SK-N-SH (cell line): Measurements from ENCODE around the gene APOL4. TPM values are rescaled to one million over a fixed set of nuclear protein-coding genes. Genes with fewer than 3 reads are reported as not detected.
"Not testable (repeated sequence)": the region's sequence is repeated elsewhere in the genome, so short reads cannot be mapped to it uniquely, and the experiment has no call there.

ENCODE experiments used
- CTCF ChIA-PET: fragments of 300-600, 350-600 bp; formaldehyde crosslinking; extraction: SDS; loops from one replicate; lab custom pipeline; 2021; lab: Yijun Ruan, JAX
- POLR2A ChIA-PET: fragments of 350-600 bp; sonication (Branson Sonifier 250); formaldehyde crosslinking; extraction: SDS; loops from one replicate; lab custom pipeline; 2020; ENCODE audit warnings: antibody characterized with exemption, inconsistent platforms; lab: Yijun Ruan, JAX
- DNase-seq: peaks from one replicate; pipeline ENCODE4 v3.0.0; 2012
- H2AFZ ChIP-seq: fragments of 200-600 bp; sonication (generic); 2 replicates; pipeline ENCODE4 v1.8.1; 2016; ENCODE audit warnings: antibody characterized with exemption, mild to moderate bottlenecking, low read depth
- H3F3A ChIP-seq: fragments of 200-600 bp; sonication (generic); replicated peaks from 2 replicates; pipeline ENCODE3; 2016; ENCODE audit warnings: antibody characterized with exemption, mild to moderate bottlenecking; ENCODE audit not compliant: insufficient read depth
- H3K27ac ChIP-seq, 2 experiments: fragments of 200-500 bp in 1 of 2; fragments of 200-600 bp in 1 of 2; sonication (Bioruptor generic) in 1 of 2; sonication (generic), shearing (Covaris generic) in 1 of 2; 2 replicates each; pipeline versions ENCODE4 v1.5.1 to v1.6.1; 2014 to 2016; ENCODE audit warnings: low read depth in 2 of 2, inconsistent platforms in 1 of 2, low read length in 1 of 2, mild to moderate bottlenecking in 1 of 2, mixed read lengths in 1 of 2
- H3K27me3 ChIP-seq: fragments of 200-600 bp; sonication (generic), shearing (Covaris generic); 2 replicates; pipeline ENCODE4 v1.6.1; 2016; ENCODE audit warnings: mixed run types; ENCODE audit not compliant: insufficient read depth
- H3K36me3 ChIP-seq, 2 experiments: fragments of 200-500 bp in 1 of 2; fragments of 200-600 bp in 1 of 2; sonication (Bioruptor generic) in 1 of 2; sonication (generic) in 1 of 2; replicated peaks in 1 of 2; 2 replicates each; pipeline versions ENCODE3 to v1.5.1; 2014 to 2016; ENCODE audit warnings: low read length in 1 of 2, mild to moderate bottlenecking in 1 of 2; ENCODE audit not compliant: insufficient read depth in 2 of 2, control insufficient read depth in 1 of 2
- H3K4me1 ChIP-seq, 2 experiments: fragments of 200-500 bp in 1 of 2; fragments of 200-600 bp in 1 of 2; sonication (Bioruptor generic) in 1 of 2; sonication (generic), shearing (Covaris generic) in 1 of 2; 2 replicates each; pipeline versions ENCODE4 v1.5.1 to v1.6.1; 2014 to 2016; ENCODE audit warnings: low read depth in 1 of 2, low read length in 1 of 2, mixed run types in 1 of 2; ENCODE audit not compliant: insufficient read depth in 2 of 2, control insufficient read depth in 1 of 2
- H3K4me2 ChIP-seq: fragments of 200-600 bp; sonication (generic), shearing (Covaris generic); 2 replicates; pipeline ENCODE4 v1.6.1; 2017; ENCODE audit warnings: mixed run types
- H3K4me3 ChIP-seq, 2 experiments: fragments of 200-500 bp in 1 of 2; fragments of 200-600 bp in 1 of 2; sonication (Bioruptor generic) in 1 of 2; sonication (generic), shearing (Covaris generic) in 1 of 2; 2 replicates each; pipeline versions ENCODE4 v1.5.1 to v1.8.1; 2014 to 2016; ENCODE audit warnings: low read depth in 2 of 2, inconsistent platforms in 1 of 2, low read length in 1 of 2, mild to moderate bottlenecking in 1 of 2, mixed read lengths in 1 of 2, moderate library complexity in 1 of 2
- H3K79me2 ChIP-seq: fragments of 200-600 bp; sonication (generic); 2 replicates; pipeline ENCODE4 v1.8.1; 2017; ENCODE audit warnings: mild to moderate bottlenecking; ENCODE audit not compliant: insufficient read depth
- H3K9ac ChIP-seq: fragments of 200-600 bp; sonication (generic); 2 replicates; pipeline ENCODE4 v1.6.1; 2017; ENCODE audit warnings: mixed run types
- H3K9me2 ChIP-seq: fragments of 200-600 bp; sonication (generic); 2 replicates; pipeline ENCODE4 v1.6.1; 2017; ENCODE audit warnings: mixed run types
- H3K9me3 ChIP-seq: fragments of 200-600 bp; sonication (generic); 2 replicates; pipeline ENCODE4 v1.6.1; 2017; ENCODE audit warnings: mixed run types, mild to moderate bottlenecking, moderate library complexity
- H4K20me1 ChIP-seq: fragments of 200-600 bp; sonication (generic); 2 replicates; pipeline ENCODE4 v1.6.1; 2017; ENCODE audit warnings: mild to moderate bottlenecking, mixed run types; ENCODE audit not compliant: insufficient read depth
- CHD2 ChIP-seq: fragments of 150-350 bp; IDR thresholded peaks from 2 replicates; pipeline ENCODE4 v1.6.1; 2018; ENCODE audit warnings: low read length; ENCODE audit not compliant: partially characterized antibody
- EP300 ChIP-seq, 2 experiments: IDR thresholded peaks; 2 replicates each; pipeline versions ENCODE4 v1.4.0 to v1.6.1; 2012; ENCODE audit warnings: borderline replicate concordance in 1 of 2, low read depth in 1 of 2, low read length in 1 of 2
- EZH2phosphoT487 ChIP-seq: fragments of 200-600 bp; sonication (generic); IDR thresholded peaks from 2 replicates; pipeline ENCODE4 v1.6.1; 2017; ENCODE audit warnings: low read depth, mixed run types, mild to moderate bottlenecking, antibody characterized with exemption, moderate library complexity, borderline replicate concordance
- GABPA ChIP-seq: IDR thresholded peaks from 2 replicates; pipeline ENCODE4 v1.4.0; 2012; ENCODE audit warnings: low read depth, mild to moderate bottlenecking
- GATA2 ChIP-seq: sonication (generic); formaldehyde crosslinking; IDR thresholded peaks from 2 replicates; pipeline ENCODE4 v1.5.0; 2020; ENCODE audit warnings: mild to moderate bottlenecking, missing genetic modification reagents
- JUND ChIP-seq: IDR thresholded peaks from 2 replicates; pipeline ENCODE4 v1.4.0; 2012
- MEF2A ChIP-seq: IDR thresholded peaks from 2 replicates; pipeline ENCODE4 v1.4.0; 2012; ENCODE audit warnings: low read depth, borderline replicate concordance
- NFIC ChIP-seq: IDR thresholded peaks from 2 replicates; pipeline ENCODE4 v1.4.0; 2012; ENCODE audit warnings: borderline replicate concordance
- RAD21 ChIP-seq: IDR thresholded peaks from 2 replicates; pipeline ENCODE4 v1.6.1; 2012; ENCODE audit warnings: mild to moderate bottlenecking, low read length
- RFX5 ChIP-seq: IDR thresholded peaks from 2 replicates; pipeline ENCODE4 v1.6.1; 2012; ENCODE audit warnings: mild to moderate bottlenecking, improper control_type of control experiment, low read length
- RXRA ChIP-seq: IDR thresholded peaks from 2 replicates; pipeline ENCODE4 v1.4.0; 2012; ENCODE audit warnings: low read depth, mild to moderate bottlenecking, borderline replicate concordance
- SIN3A ChIP-seq: IDR thresholded peaks from 2 replicates; pipeline ENCODE4 v1.6.1; 2012; ENCODE audit warnings: low read depth, mild to moderate bottlenecking, low read length, moderate library complexity, borderline replicate concordance
- SMC3 ChIP-seq: IDR thresholded peaks from 2 replicates; pipeline ENCODE4 v1.6.1; 2012; ENCODE audit warnings: low read depth, low read length, improper control_type of control experiment
- TAF1 ChIP-seq: IDR thresholded peaks from 2 replicates; pipeline ENCODE4 v1.6.1; 2012; ENCODE audit warnings: low read depth, mild to moderate bottlenecking, low read length, moderate library complexity, borderline replicate concordance
- WGBS: methylation state at CpG from one replicate; pipeline ENCODE4 v1.1.6; 2017; ENCODE audit warnings: low lambda C conversion rate; 5-methylcytosine and 5-hydroxymethylcytosine counted together
- polyA plus RNA-seq, 3 experiments: library from polyadenylated mRNA; depleted of rRNA; stranded (reverse); fragments of >200 nt; gene quantifications; 2 replicates each; pipeline ENCODE4 v1.2.3, GENCODE V29; 2012
- TF ChIP-seq, protein P1 (sequence below): IDR thresholded peaks from 2 replicates; pipeline ENCODE4 v1.4.0; 2012; ENCODE audit warnings: low read depth, borderline replicate concordance
- TF ChIP-seq, protein P2 (sequence below): fragments of 200-600 bp; sonication (generic); IDR thresholded peaks from 2 replicates; pipeline ENCODE4 v1.6.1; 2017; ENCODE audit warnings: antibody characterized with exemption, mild to moderate bottlenecking, moderate library complexity
- TF ChIP-seq, protein P3 (sequence below): IDR thresholded peaks from 2 replicates; pipeline ENCODE4; 2012
- TF ChIP-seq, protein P4 (sequence below): IDR thresholded peaks from 2 replicates; pipeline ENCODE4 v1.4.0; 2012; ENCODE audit warnings: low read depth, borderline replicate concordance

Gene APOL4
- polyA plus RNA-seq, 1 of the 3 experiments (the other 2 are of a cell fraction): 0.08 TPM

DNA sequence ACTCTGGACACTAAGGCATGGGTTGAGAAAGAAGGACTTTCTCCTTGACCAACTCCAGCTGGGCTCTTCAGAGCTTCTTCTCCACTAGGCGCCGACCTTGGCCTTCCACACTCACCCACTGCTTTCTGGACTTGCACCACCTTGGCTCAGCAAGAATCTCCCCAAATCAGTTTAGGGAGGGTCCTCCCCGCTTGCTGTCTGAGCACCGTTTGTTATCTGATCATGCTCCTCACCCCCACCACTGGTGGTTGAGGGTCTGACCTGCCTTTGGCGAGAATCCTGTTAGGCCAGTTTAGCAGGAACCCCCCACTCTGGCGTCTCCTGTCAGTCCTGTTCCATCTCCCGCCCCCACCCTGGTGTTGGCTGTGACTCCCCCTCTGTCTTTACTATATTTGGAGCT, 27.3 kb upstream of the APOL4 start:
- ChIA-PET CTCF (interaction anchor here (1.3 kb wide), 1 partner anchor 15 kb away, joined by 3 read pairs; no protein-coding TSS in a partner anchor), POLR2A (no interaction called here)
- Histone ChIP-seq H2AFZ (no peak overlapping the region), H3K4me2 (no peak overlapping the region), H3K9me3 (no peaks in the 10 kb centered on the region), H3K9ac (no peak overlapping the region), H3K27ac (no peak overlapping the region), H3K36me3 (peaks cover 0 to 23% of the 10 kb centered on the region in 2 experiments), H3K79me2 (no peaks in the 10 kb centered on the region), H3K27me3 (no peaks in the 10 kb centered on the region)
- DNase-seq: no peak
- 94% methylated on average over 7 of the region's 7 CpGs for WGBS
- TF ChIP-seq, protein P1, sequence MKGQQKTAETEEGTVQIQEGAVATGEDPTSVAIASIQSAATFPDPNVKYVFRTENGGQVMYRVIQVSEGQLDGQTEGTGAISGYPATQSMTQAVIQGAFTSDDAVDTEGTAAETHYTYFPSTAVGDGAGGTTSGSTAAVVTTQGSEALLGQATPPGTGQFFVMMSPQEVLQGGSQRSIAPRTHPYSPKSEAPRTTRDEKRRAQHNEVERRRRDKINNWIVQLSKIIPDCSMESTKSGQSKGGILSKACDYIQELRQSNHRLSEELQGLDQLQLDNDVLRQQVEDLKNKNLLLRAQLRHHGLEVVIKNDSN: no peak
- TF ChIP-seq CHD2: no peak
- TF ChIP-seq, protein P2, sequence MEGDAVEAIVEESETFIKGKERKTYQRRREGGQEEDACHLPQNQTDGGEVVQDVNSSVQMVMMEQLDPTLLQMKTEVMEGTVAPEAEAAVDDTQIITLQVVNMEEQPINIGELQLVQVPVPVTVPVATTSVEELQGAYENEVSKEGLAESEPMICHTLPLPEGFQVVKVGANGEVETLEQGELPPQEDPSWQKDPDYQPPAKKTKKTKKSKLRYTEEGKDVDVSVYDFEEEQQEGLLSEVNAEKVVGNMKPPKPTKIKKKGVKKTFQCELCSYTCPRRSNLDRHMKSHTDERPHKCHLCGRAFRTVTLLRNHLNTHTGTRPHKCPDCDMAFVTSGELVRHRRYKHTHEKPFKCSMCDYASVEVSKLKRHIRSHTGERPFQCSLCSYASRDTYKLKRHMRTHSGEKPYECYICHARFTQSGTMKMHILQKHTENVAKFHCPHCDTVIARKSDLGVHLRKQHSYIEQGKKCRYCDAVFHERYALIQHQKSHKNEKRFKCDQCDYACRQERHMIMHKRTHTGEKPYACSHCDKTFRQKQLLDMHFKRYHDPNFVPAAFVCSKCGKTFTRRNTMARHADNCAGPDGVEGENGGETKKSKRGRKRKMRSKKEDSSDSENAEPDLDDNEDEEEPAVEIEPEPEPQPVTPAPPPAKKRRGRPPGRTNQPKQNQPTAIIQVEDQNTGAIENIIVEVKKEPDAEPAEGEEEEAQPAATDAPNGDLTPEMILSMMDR: no peak
- no peak for TF ChIP-seq SMC3
- no peak for TF ChIP-seq GABPA
- TF ChIP-seq, protein P3, sequence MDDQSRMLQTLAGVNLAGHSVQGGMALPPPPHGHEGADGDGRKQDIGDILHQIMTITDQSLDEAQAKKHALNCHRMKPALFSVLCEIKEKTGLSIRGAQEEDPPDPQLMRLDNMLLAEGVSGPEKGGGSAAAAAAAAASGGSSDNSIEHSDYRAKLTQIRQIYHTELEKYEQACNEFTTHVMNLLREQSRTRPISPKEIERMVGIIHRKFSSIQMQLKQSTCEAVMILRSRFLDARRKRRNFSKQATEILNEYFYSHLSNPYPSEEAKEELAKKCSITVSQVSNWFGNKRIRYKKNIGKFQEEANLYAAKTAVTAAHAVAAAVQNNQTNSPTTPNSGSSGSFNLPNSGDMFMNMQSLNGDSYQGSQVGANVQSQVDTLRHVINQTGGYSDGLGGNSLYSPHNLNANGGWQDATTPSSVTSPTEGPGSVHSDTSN: no peak
- TF ChIP-seq, all 33 proteins: peak for 0
- Histone ChIP-seq H3F3A (no peaks in the 10 kb centered on the region), H3K9me2 (no peaks in the 10 kb centered on the region), H3K4me1 (no peaks in the 10 kb centered on the region), H3K4me3 (no peak overlapping the region), H4K20me1 (no peaks in the 10 kb centered on the region)

DNA sequence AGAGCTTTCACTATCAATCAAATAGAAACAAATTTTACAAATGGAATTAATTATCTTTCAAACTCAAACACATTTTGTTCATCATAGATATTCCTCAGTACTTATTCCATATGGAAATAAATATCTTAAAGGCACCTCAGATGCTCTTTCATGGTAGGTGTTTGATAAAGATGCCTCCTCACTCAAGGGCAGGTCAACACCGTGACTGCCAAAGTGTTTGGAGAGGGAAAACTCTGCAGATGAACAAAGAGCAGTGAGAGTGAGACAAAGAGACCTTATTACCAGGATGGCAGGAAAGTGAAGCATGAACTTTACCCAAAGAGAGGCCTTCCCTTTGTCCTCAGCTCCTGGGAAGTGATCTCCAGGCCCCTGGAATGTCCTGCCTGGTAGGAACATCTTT, 26.8 kb upstream of the APOL4 start:
- H2AFZ ChIP-seq, H3K79me2 ChIP-seq, H4K20me1 ChIP-seq, H3K4me3 ChIP-seq, DNase-seq, H3K9me2 ChIP-seq, H3K27ac ChIP-seq, H3K4me1 ChIP-seq, H3F3A ChIP-seq, H3K9ac ChIP-seq, POLR2A ChIA-PET, H3K9me3 ChIP-seq, H3K27me3 ChIP-seq, H3K4me2 ChIP-seq: not testable (repeated sequence)
- CTCF ChIA-PET: interaction anchor here (0.9 to 1.3 kb wide), 3 partner anchors 13 to 16 kb away, joined by 3 read pairs; no protein-coding TSS in a partner anchor
- WGBS: 92% methylated on average over 1 of the region's 1 CpG
- peaks cover 0 to 23% of the 10 kb centered on the region in 2 experiments for H3K36me3 ChIP-seq

DNA sequence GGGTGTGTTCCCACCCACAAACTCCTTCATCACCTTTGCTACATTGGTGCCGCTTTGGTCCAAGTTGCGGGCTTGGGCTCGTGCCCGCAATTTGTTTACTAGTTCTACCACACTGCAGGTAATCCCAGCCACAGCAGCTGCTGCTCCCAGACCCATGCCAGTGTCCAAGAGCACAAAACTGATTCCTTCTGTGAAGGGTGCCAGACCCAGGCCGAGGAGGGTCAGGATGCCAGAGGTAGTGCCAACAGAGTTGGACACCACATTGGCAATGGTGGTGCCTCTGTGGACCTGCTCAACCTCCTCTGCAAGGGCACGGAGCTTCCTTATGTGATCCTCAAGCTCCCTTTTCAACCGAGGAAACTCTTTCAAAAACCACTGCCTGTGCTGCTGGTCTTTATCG, 26.2 kb upstream of the APOL4 start:
- Histone ChIP-seq H4K20me1 (no peaks in the 10 kb centered on the region), H3K9me2 (no peaks in the 10 kb centered on the region)
- CTCF ChIA-PET: interaction anchor here (0.9 to 2.2 kb wide), 6 partner anchors 13 to 73 kb away, joined by 3 to 10 read pairs (median 3); no protein-coding TSS in a partner anchor
- TF ChIP-seq TAF1 (no peak), EP300 (IDR thresholded peaks at IDR 0.05; ENCODE audit: borderline replicate concordance in 1 of 2, low read depth in 1 of 2, low read length in 1 of 2) (no peak), NFIC (no peak), RFX5 (no peak), SIN3A (no peak), RXRA (no peak), GATA2 (no peak), EZH2phosphoT487 (no peak), MEF2A (no peak), JUND (no peak), RAD21 (no peak)
- TF ChIP-seq, protein P4, sequence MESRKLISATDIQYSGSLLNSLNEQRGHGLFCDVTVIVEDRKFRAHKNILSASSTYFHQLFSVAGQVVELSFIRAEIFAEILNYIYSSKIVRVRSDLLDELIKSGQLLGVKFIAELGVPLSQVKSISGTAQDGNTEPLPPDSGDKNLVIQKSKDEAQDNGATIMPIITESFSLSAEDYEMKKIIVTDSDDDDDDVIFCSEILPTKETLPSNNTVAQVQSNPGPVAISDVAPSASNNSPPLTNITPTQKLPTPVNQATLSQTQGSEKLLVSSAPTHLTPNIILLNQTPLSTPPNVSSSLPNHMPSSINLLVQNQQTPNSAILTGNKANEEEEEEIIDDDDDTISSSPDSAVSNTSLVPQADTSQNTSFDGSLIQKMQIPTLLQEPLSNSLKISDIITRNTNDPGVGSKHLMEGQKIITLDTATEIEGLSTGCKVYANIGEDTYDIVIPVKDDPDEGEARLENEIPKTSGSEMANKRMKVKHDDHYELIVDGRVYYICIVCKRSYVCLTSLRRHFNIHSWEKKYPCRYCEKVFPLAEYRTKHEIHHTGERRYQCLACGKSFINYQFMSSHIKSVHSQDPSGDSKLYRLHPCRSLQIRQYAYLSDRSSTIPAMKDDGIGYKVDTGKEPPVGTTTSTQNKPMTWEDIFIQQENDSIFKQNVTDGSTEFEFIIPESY: no peak

More for the DNA sequence above, 26.2 kb upstream of the APOL4 start:
- DNase-seq: no peak
- H3K9me3 ChIP-seq: no peaks in the 10 kb centered on the region
- H3K79me2 ChIP-seq: no peaks in the 10 kb centered on the region
- H3K4me3 ChIP-seq: no peak overlapping the region
- no peak overlapping the region for H3K4me2 ChIP-seq
- no peak overlapping the region for H3K27ac ChIP-seq
- H3K9ac ChIP-seq: no peak overlapping the region
- H3K36me3 ChIP-seq: peaks cover 0 to 20% of the 10 kb centered on the region in 2 experiments
- POLR2A ChIA-PET: no interaction called here
- 91% methylated on average over 7 of the region's 8 CpGs for WGBS
- no peaks in the 10 kb centered on the region for H3F3A ChIP-seq
- H2AFZ ChIP-seq: no peak overlapping the region
- H3K4me1 ChIP-seq: no peaks in the 10 kb centered on the region
- no peaks in the 10 kb centered on the region for H3K27me3 ChIP-seq
